ENCODE results near the gene ZNF180. TPM values are rescaled to one million over a fixed set of nuclear protein-coding genes. Genes with fewer than 3 reads are reported as not detected.

ZNF180 gene
- total RNA-seq, 4 donors from 2014 or later: 5.9 to 24.2 (median 7.5) TPM

GRCh38 chr19:44435441-44435840 lies 64.9 kb downstream of the ZNF180 start:
- H3K27me3 ChIP-seq: no peaks in the 10 kb centered on the region
- no peaks in the 10 kb centered on the region for H3K4me1 ChIP-seq
- TF ChIP-seq POLR2A (IDR thresholded peaks at IDR 0.05): no peak
- TF ChIP-seq, protein P1, sequence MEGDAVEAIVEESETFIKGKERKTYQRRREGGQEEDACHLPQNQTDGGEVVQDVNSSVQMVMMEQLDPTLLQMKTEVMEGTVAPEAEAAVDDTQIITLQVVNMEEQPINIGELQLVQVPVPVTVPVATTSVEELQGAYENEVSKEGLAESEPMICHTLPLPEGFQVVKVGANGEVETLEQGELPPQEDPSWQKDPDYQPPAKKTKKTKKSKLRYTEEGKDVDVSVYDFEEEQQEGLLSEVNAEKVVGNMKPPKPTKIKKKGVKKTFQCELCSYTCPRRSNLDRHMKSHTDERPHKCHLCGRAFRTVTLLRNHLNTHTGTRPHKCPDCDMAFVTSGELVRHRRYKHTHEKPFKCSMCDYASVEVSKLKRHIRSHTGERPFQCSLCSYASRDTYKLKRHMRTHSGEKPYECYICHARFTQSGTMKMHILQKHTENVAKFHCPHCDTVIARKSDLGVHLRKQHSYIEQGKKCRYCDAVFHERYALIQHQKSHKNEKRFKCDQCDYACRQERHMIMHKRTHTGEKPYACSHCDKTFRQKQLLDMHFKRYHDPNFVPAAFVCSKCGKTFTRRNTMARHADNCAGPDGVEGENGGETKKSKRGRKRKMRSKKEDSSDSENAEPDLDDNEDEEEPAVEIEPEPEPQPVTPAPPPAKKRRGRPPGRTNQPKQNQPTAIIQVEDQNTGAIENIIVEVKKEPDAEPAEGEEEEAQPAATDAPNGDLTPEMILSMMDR (IDR thresholded peaks at IDR 0.05): no peak
- 82 to 94% methylated on average over 2 of the region's 2 CpGs for WGBS, 2 donors
- H3K36me3 ChIP-seq: peaks cover 0 to 83% (median 0%) of the 10 kb centered on the region in 3 donors
- H3K9me3 ChIP-seq: peaks cover 0 to 87% (median 58%) of the 10 kb centered on the region in 3 donors
- no peak overlapping the region for H3K4me3 ChIP-seq
- no peak overlapping the region for H3K27ac ChIP-seq
- DNase-seq: no peak
- intact Hi-C loops (cut with DNase I): no loop called here

GRCh38 chr19:44430956-44431355 lies 69.4 kb downstream of the ZNF180 start:
- DNase-seq: no peak
- intact Hi-C loops (cut with DNase I): no loop called here
- no peaks in the 10 kb centered on the region for H3K27me3 ChIP-seq
- TF ChIP-seq, protein P1 (IDR thresholded peaks at IDR 0.05): no peak
- TF ChIP-seq POLR2A (IDR thresholded peaks at IDR 0.05): no peak
- peaks cover 0 to 98% (median 75%) of the 10 kb centered on the region in 3 donors for H3K9me3 ChIP-seq
- H3K27ac ChIP-seq: no peak overlapping the region
- H3K4me1 ChIP-seq: no peaks in the 10 kb centered on the region
- peaks cover 0 to 73% (median 0%) of the 10 kb centered on the region in 3 donors for H3K36me3 ChIP-seq
- H3K4me3 ChIP-seq: no peak overlapping the region
- WGBS, 2 donors: 65 to 85% methylated on average over 1 of the region's 1 CpG

Other genes starting within 250 kb of the ZNF180 start
- under 1 TPM in 1 of 4 donors, not detected in 3; 0.57 TPM for gene ZNF233, start 240.6 kb downstream of the ZNF180 start, total RNA-seq
- 1 to 10 TPM; 1.8 to 3.6 (median 2.1) TPM for gene ZNF235, start 195.5 kb downstream of the ZNF180 start, total RNA-seq
- 1 to 10 TPM in 3 of 4 donors, under 1 TPM in 1; 0.83 to 5.9 (median 2.6) TPM for gene ZNF112, start 143.8 kb downstream of the ZNF180 start, total RNA-seq
- gene ZNF285, start 98.9 kb downstream of the ZNF180 start, total RNA-seq: 1 to 10 TPM in 2 of 4 donors, under 1 TPM in 2; 0.18 to 2.8 (median 0.80) TPM
- 1 to 10 TPM; 1.1 to 3.4 (median 2.3) TPM for gene ZNF229, start 52.0 kb downstream of the ZNF180 start, total RNA-seq
- gene CEACAM20, start 29.2 kb upstream of the ZNF180 start, total RNA-seq: not detected
- not detected for gene IGSF23, start 113.0 kb upstream of the ZNF180 start, total RNA-seq
- 10 to 100 TPM; 13.2 to 21.9 (median 20.9) TPM for gene PVR, start 143.4 kb upstream of the ZNF180 start, total RNA-seq
- gene CEACAM19, start 171.0 kb upstream of the ZNF180 start, total RNA-seq: 1 to 10 TPM; 2.3 to 7.6 (median 4.6) TPM
- gene CEACAM16, start 198.6 kb upstream of the ZNF180 start, total RNA-seq: not detected
- 10 to 100 TPM; 26.6 to 88.9 (median 51.4) TPM for gene BCL3, start 248.2 kb upstream of the ZNF180 start, total RNA-seq